ENCODE measurements around the gene ST3GAL4. TPM values are rescaled to one million over a fixed set of nuclear protein-coding genes. Genes with fewer than 3 reads are reported as not detected.

Gene ST3GAL4
- total RNA-seq, 1 experiment from 2014 or later: 46.2 TPM

DNA sequence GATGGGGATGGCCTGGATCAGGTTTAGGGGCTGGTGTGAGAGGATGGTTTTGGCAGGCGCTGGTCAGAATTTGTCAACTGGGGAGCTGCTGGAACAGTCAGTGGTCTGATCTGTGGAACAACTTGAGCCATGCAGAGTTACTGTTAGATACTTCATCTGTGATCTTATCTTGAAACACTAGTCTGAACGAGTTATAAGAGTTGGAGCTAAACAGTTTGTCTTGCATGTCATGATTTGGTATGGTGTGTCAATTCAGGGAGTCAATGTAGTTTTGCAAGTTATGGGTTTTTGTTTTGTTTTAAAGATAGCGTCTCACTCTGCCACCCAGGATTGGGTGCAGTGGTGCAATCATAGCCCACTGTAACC, 54.1 kb downstream of the ST3GAL4 start:
- no TSS peak for BruUV-seq (replicated peaks)
- peaks cover 11% of the 10 kb centered on the region; the same call in 1 of the 2 replicates for H3K36me3 ChIP-seq (ENCODE audit: low read depth)
- TF ChIP-seq, protein P1, sequence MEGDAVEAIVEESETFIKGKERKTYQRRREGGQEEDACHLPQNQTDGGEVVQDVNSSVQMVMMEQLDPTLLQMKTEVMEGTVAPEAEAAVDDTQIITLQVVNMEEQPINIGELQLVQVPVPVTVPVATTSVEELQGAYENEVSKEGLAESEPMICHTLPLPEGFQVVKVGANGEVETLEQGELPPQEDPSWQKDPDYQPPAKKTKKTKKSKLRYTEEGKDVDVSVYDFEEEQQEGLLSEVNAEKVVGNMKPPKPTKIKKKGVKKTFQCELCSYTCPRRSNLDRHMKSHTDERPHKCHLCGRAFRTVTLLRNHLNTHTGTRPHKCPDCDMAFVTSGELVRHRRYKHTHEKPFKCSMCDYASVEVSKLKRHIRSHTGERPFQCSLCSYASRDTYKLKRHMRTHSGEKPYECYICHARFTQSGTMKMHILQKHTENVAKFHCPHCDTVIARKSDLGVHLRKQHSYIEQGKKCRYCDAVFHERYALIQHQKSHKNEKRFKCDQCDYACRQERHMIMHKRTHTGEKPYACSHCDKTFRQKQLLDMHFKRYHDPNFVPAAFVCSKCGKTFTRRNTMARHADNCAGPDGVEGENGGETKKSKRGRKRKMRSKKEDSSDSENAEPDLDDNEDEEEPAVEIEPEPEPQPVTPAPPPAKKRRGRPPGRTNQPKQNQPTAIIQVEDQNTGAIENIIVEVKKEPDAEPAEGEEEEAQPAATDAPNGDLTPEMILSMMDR (conservative IDR thresholded peaks at IDR 0.05): no peak
- TF ChIP-seq EZH2 (IDR thresholded peaks at IDR 0.05; ENCODE audit: low read depth): no peak

GRCh38 chr11:126410649-126411048, 55.2 kb downstream of the ST3GAL4 start:
- Histone ChIP-seq H3K36me3 (ENCODE audit: low read depth) (peaks cover 11% of the 10 kb centered on the region; the same call in 1 of the 2 replicates), H3K4me1 (replicated peaks; ENCODE audit: insufficient read depth) (peaks cover 15% of the 10 kb centered on the region), H3K9me3 (ENCODE audit: insufficient read depth, low read depth) (no peaks in the 10 kb centered on the region), H3K27ac (no peak overlapping the region), H4K20me1 (ENCODE audit: insufficient read depth) (no peaks in the 10 kb centered on the region), H3K27me3 (ENCODE audit: insufficient read depth, low read depth) (no peaks in the 10 kb centered on the region), H3F3A (ENCODE audit: insufficient read depth, low read depth) (peaks cover 4% of the 10 kb centered on the region; the same call in 1 of the 2 replicates), H3K79me2 (ENCODE audit: low read depth) (peaks cover 17% of the 10 kb centered on the region), H3K4me2 (no peak overlapping the region), H2AFZ (no peak overlapping the region), H3K9me2 (ENCODE audit: insufficient read depth) (no peaks in the 10 kb centered on the region), H3K4me3 (no peak overlapping the region)
- intact Hi-C loops (cut with micrococcal nuclease; ENCODE audit: unreplicated experiment): no loop called here
- ChIA-PET CTCF (no interaction called here), POLR2A (ENCODE audit: unreplicated experiment) (no interaction called here)
- no peak for TF ChIP-seq EZH2 (IDR thresholded peaks at IDR 0.05; ENCODE audit: low read depth)
- TF ChIP-seq, protein P1 (conservative IDR thresholded peaks at IDR 0.05): no peak
- no TSS peak for BruUV-seq (replicated peaks)
- DNase-seq: no peak

More for the DNA sequence above, 54.1 kb downstream of the ST3GAL4 start:
- Histone ChIP-seq H3K4me1 (replicated peaks; ENCODE audit: insufficient read depth) (peaks cover 25% of the 10 kb centered on the region), H3K4me3 (no peak overlapping the region), H3K27ac (no peak overlapping the region), H3K9me3 (ENCODE audit: insufficient read depth, low read depth) (no peaks in the 10 kb centered on the region), H3K9me2 (ENCODE audit: insufficient read depth) (no peaks in the 10 kb centered on the region), H4K20me1 (ENCODE audit: insufficient read depth) (no peaks in the 10 kb centered on the region), H3F3A (ENCODE audit: insufficient read depth, low read depth) (peaks cover 14% of the 10 kb centered on the region; the same call in 1 of the 2 replicates), H3K27me3 (ENCODE audit: insufficient read depth, low read depth) (no peaks in the 10 kb centered on the region), H2AFZ (no peak overlapping the region), H3K79me2 (ENCODE audit: low read depth) (peaks cover 24% of the 10 kb centered on the region), H3K4me2 (no peak overlapping the region)
- ChIA-PET CTCF (no interaction called here), POLR2A (ENCODE audit: unreplicated experiment) (no interaction called here)
- intact Hi-C loops (cut with micrococcal nuclease; ENCODE audit: unreplicated experiment): no loop called here
- no peak for DNase-seq

DNA sequence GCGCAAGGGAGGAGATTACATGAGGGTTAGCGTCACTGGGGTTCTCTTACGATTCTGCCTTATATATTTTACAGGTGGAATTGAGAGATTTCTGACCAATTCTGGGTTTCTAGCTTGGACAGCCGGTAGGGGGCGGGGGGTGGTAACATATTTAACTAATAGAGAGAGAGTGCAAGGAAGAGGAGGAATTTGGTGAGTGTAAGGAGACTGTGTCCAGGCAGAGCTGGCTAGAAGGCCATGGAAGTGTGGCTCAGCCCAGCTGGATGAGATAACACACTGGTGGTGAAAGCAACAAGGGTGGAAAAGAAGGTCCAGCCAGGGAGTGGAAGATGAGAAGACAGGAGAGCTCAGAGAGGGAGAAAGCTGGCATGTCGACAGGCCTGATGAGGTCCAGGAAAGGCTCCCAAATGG, 56.5 kb downstream of the ST3GAL4 start:
- H3F3A ChIP-seq (ENCODE audit: insufficient read depth, low read depth): no peaks in the 10 kb centered on the region; the same call in 1 of the 2 replicates
- no peak overlapping the region for H3K27ac ChIP-seq
- BruUV-seq (replicated peaks): no TSS peak
- intact Hi-C loops (cut with micrococcal nuclease; ENCODE audit: unreplicated experiment): no loop called here
- no peak overlapping the region for H2AFZ ChIP-seq
- no peaks in the 10 kb centered on the region for H3K27me3 ChIP-seq (ENCODE audit: insufficient read depth, low read depth)
- no peaks in the 10 kb centered on the region for H3K9me2 ChIP-seq (ENCODE audit: insufficient read depth)
- ChIA-PET POLR2A (ENCODE audit: unreplicated experiment) (no interaction called here), CTCF (no interaction called here)
- H3K36me3 ChIP-seq (ENCODE audit: low read depth): peaks cover 11% of the 10 kb centered on the region; the same call in 1 of the 2 replicates
- no peak overlapping the region for H3K4me2 ChIP-seq
- TF ChIP-seq, protein P1 (conservative IDR thresholded peaks at IDR 0.05): no peak
- no peak for TF ChIP-seq EZH2 (IDR thresholded peaks at IDR 0.05; ENCODE audit: low read depth)
- no peak for DNase-seq
- H4K20me1 ChIP-seq (ENCODE audit: insufficient read depth): no peaks in the 10 kb centered on the region
- no peaks in the 10 kb centered on the region for H3K9me3 ChIP-seq (ENCODE audit: insufficient read depth, low read depth)
- H3K4me1 ChIP-seq (replicated peaks; ENCODE audit: insufficient read depth): peaks cover 1% of the 10 kb centered on the region
- no peak overlapping the region for H3K4me3 ChIP-seq
- H3K79me2 ChIP-seq (ENCODE audit: low read depth): peaks cover 9% of the 10 kb centered on the region; the same call in 1 of the 2 replicates

All from PC-9 (cell line).